IPS-18c (cell line): ENCODE data around the gene RABGGTA.
"Not testable (repeated sequence)": the region's sequence is repeated elsewhere in the genome, so short reads cannot be mapped to it uniquely, and the experiment has no call there.

ENCODE experiments used
- H3K4me3 ChIP-seq: 2 replicates; pipeline ENCODE4 v1.7.0; 2013; ENCODE audit warnings: low read depth, mild to moderate bottlenecking, low read length, moderate library complexity; ENCODE audit not compliant: insufficient read depth
- H3K9me3 ChIP-seq: one replicate; pipeline ENCODE4 v1.6.1; 2013; ENCODE audit warnings: mild to moderate bottlenecking, low read length, moderate library complexity; ENCODE audit not compliant: control insufficient read depth, insufficient read depth

RABGGTA gene

GRCh38 chr14:24219080-24219479 is 52.3 kb downstream of the RABGGTA start:
- Histone ChIP-seq H3K4me3 (no peak overlapping the region), H3K9me3 (no peaks in the 10 kb centered on the region)

GRCh38 chr14:24216876-24217275 is 54.5 kb downstream of the RABGGTA start:
- H3K9me3 ChIP-seq, H3K4me3 ChIP-seq: not testable (repeated sequence)

GRCh38 chr14:24216345-24216699 is 55.1 kb downstream of the RABGGTA start:
- no peak overlapping the region for H3K4me3 ChIP-seq
- H3K9me3 ChIP-seq: no peaks in the 10 kb centered on the region
